Gastrocnemius medialis (tissue), 4 donors: Measurements from ENCODE around the gene GNRHR. TPM values are rescaled to one million over a fixed set of nuclear protein-coding genes. Genes with fewer than 3 reads are reported as not detected.

Experiments used
- ATAC-seq, 2 donors: fragments of 150-250 bp; one replicate each; pipeline ENCODE4 v1.9.1; 2016
- DNase-seq, 2 donors: peaks; one replicate each; pipeline ENCODE4 v3.0.0-alpha.2; 2019
- H3K27ac ChIP-seq, 4 donors: fragments of 200-600 bp; sonication (generic); 1 replicate in 1 of 4; 2 replicates in 3 of 4; pipeline ENCODE4 v1.5.1; 2016 to 2018; ENCODE audit warnings: mild to moderate bottlenecking in 2 of 4, moderate library complexity in 1 of 4
- H3K27me3 ChIP-seq, 3 donors: fragments of 200-600 bp; sonication (generic) in 2 of 3; 1 replicate in 1 of 3; 2 replicates in 2 of 3; pipeline versions ENCODE4 v1.5.1 to v1.6.0; 2016 to 2019; ENCODE audit warnings: mild to moderate bottlenecking in 1 of 3, moderate library complexity in 1 of 3
- H3K36me3 ChIP-seq, 2 donors: fragments of 200-600 bp; sonication (generic) in 1 of 2; one replicate each; pipeline ENCODE4 v1.5.1; 2017 to 2018
- H3K4me1 ChIP-seq, 2 donors: fragments of 200-600 bp; sonication (generic) in 1 of 2; one replicate each; pipeline ENCODE4 v1.5.1; 2016 to 2017; ENCODE audit warnings: mild to moderate bottlenecking in 2 of 2
- H3K4me3 ChIP-seq, 4 donors: fragments of 200-600 bp; sonication (generic) in 3 of 4; 1 replicate in 1 of 4; 2 replicates in 3 of 4; pipeline ENCODE4 v1.5.1; 2016 to 2019; ENCODE audit warnings: mild to moderate bottlenecking in 2 of 4
- H3K9me3 ChIP-seq, 3 donors: fragments of 200-600 bp; sonication (generic) in 2 of 3; 1 replicate in 1 of 3; 2 replicates in 2 of 3; pipeline ENCODE4 v1.5.1; 2016 to 2019
- CTCF ChIP-seq, 5 experiments: fragments of 450-650 bp in 3 of 5; fragments of 200-600 bp in 2 of 5; sonication (generic) in 2 of 5; IDR thresholded peaks in 4 of 5; conservative IDR thresholded peaks in 1 of 5; 1 replicate in 4 of 5; 2 replicates in 1 of 5; pipeline ENCODE4 v1.5.1; 2016 to 2019; ENCODE audit warnings: antibody characterized with exemption in 5 of 5, mild to moderate bottlenecking in 3 of 5, moderate library complexity in 3 of 5
- POLR2A ChIP-seq, 2 donors: fragments of 450-650 bp; IDR thresholded peaks; one replicate each; pipeline ENCODE4 v1.6.1; 2017; ENCODE audit warnings: antibody characterized with exemption in 2 of 2, mild to moderate bottlenecking in 2 of 2, moderate library complexity in 2 of 2
- in situ Hi-C, 4 donors: fragments of 200-750 bp; cut with MboI; loops; one replicate each; pipeline versions ENCODE4 v1.15.0 to v1.8.0; 2017; ENCODE audit warnings: low sequenced_read_pairs in 4 of 4
- intact Hi-C: fragments of 100-400 bp; cut with DNase I; formaldehyde crosslinking; loops from one replicate; pipeline ENCODE4 v1.15.1; 2023; ENCODE audit warnings: low total_unique reads
- total RNA-seq, 4 donors: library from RNA; depleted of rRNA; stranded (reverse); fragments of >200 nt; gene quantifications; one replicate each; pipeline versions ENCODE4 v1.1.0 to v1.2.3, GENCODE V29; 2016

Gene GNRHR
- total RNA-seq, 4 donors from 2014 or later, result not detected

- intact Hi-C loops (loop anchor here (2.0 kb wide), 1 partner anchor 157 kb away; the partner anchor contains the start of gene CENPC), in situ Hi-C loops (no loop called here)
- Histone ChIP-seq H3K36me3 (no peaks in the 10 kb centered on the region), H3K9me3 (no peaks in the 10 kb centered on the region), H3K4me3 (peak overlapping the region; percentile 71 to 97 (median 90)), H3K27ac (peak overlapping the region; percentile 77 to 90 (median 88)), H3K4me1 (peaks cover 13 to 23% of the 10 kb centered on the region in 2 donors), H3K27me3 (no peaks in the 10 kb centered on the region)
- TF ChIP-seq CTCF (IDR thresholded peaks at IDR 0.05 in 4 of 5, conservative IDR thresholded peaks at IDR 0.05 in 1 of 5) (no peak), POLR2A (IDR thresholded peaks at IDR 0.05) (no peak)
- no peak for DNase-seq
- peak; percentile 6 to 7 for ATAC-seq
Measured at GRCh38 chr4:67701517-67701850, 52.7 kb downstream of the GNRHR start.

- peak in 3 of 5 experiments; percentile 37 to 72 (median 64) for TF ChIP-seq CTCF (IDR thresholded peaks at IDR 0.05 in 4 of 5, conservative IDR thresholded peaks at IDR 0.05 in 1 of 5)
- TF ChIP-seq POLR2A (IDR thresholded peaks at IDR 0.05), result peak; percentile 25 to 44
- Histone ChIP-seq H3K27ac (peak within 1 kb of the TSS; percentile 77 to 90 (median 88)), H3K9me3 (no peaks in the 10 kb centered on the region), H3K4me1 (peaks cover 13 to 23% of the 10 kb centered on the region in 2 donors), H3K36me3 (no peaks in the 10 kb centered on the region), H3K4me3 (peak within 1 kb of the TSS; percentile 71 to 97 (median 90)), H3K27me3 (no peaks in the 10 kb centered on the region)
- in situ Hi-C loops (no loop called here), intact Hi-C loops (loop anchor here (2.0 kb wide), 1 partner anchor 156 kb away; the partner anchor contains the start of gene CENPC)
- DNase-seq, result peak; percentile 90
- ATAC-seq, result peak; percentile 96 to 97
Measured at GRCh38 chr4:67700738-67701516, 53.3 kb downstream of the GNRHR start, which contains the start of gene UBA6. UBA6 (minus strand) TSS chr4:67701155; CDS start chr4:67701119, 36 bp downstream.

- ATAC-seq (peak; percentile 16 to 27), DNase-seq (no peak)
- peak overlapping the region; percentile 71 to 97 (median 90) for H3K4me3 ChIP-seq
- H3K9me3 ChIP-seq, result no peaks in the 10 kb centered on the region
- no peaks in the 10 kb centered on the region for H3K36me3 ChIP-seq
- H3K4me1 ChIP-seq, result peaks cover 13 to 23% of the 10 kb centered on the region in 2 donors
- TF ChIP-seq CTCF (IDR thresholded peaks at IDR 0.05 in 4 of 5, conservative IDR thresholded peaks at IDR 0.05 in 1 of 5) (no peak), POLR2A (IDR thresholded peaks at IDR 0.05) (no peak)
- in situ Hi-C loops (no loop called here), intact Hi-C loops (loop anchor here (2.0 kb wide), 1 partner anchor 155 kb away; the partner anchor contains the start of gene CENPC)
- H3K27ac ChIP-seq, result peak overlapping the region; percentile 77 to 90 (median 88)
- no peaks in the 10 kb centered on the region for H3K27me3 ChIP-seq
Measured at GRCh38 chr4:67700116-67700737, 54.0 kb downstream of the GNRHR start.

GRCh38 chr4:67699603-67700002 lies 54.6 kb downstream of the GNRHR start:
- intact Hi-C loops (loop anchor here (2.0 kb wide), 1 partner anchor 155 kb away; the partner anchor contains the start of gene CENPC), in situ Hi-C loops (loop anchor here in 1 of 4 donors (10.0 kb wide), 1 partner anchor 155 kb away; the partner anchor contains the start of gene CENPC)
- no peaks in the 10 kb centered on the region for H3K27me3 ChIP-seq
- H3K9me3 ChIP-seq, result no peaks in the 10 kb centered on the region
- TF ChIP-seq POLR2A (IDR thresholded peaks at IDR 0.05) (no peak), CTCF (IDR thresholded peaks at IDR 0.05 in 4 of 5, conservative IDR thresholded peaks at IDR 0.05 in 1 of 5) (no peak)
- H3K27ac ChIP-seq, result peak overlapping the region in 1 of 4 donors; percentile 77
- H3K4me1 ChIP-seq, result peaks cover 13 to 23% of the 10 kb centered on the region in 2 donors
- ATAC-seq, result no peak
- no peak for DNase-seq
- H3K4me3 ChIP-seq, result peak overlapping the region in 2 of 4 donors; percentile 71 to 97
- H3K36me3 ChIP-seq, result no peaks in the 10 kb centered on the region
